Tibial nerve (tissue), 4 donors: Measurements from ENCODE around the gene TSEN34. TPM values are rescaled to one million over a fixed set of nuclear protein-coding genes. Genes with fewer than 3 reads are reported as not detected.
A peak's percentile ranks its signal among the peaks of the same experiment; 100 is the strongest.

Source experiments
- DNase-seq, 2 donors: peaks; one replicate each; pipeline ENCODE4 v3.0.0-alpha.2; 2019; ENCODE audit warnings: low spot score in 2 of 2
- H3K27ac ChIP-seq, 4 donors: fragments of 200-600 bp; sonication (generic) in 3 of 4; one replicate each; pipeline ENCODE4 v1.5.1; 2017 to 2019; ENCODE audit warnings: mild to moderate bottlenecking in 1 of 4
- H3K27me3 ChIP-seq, 2 donors: fragments of 200-600 bp; sonication (generic) in 1 of 2; one replicate each; pipeline versions ENCODE4 v1.5.1 to v1.6.0; 2017 to 2019
- H3K36me3 ChIP-seq, 3 donors: fragments of 200-600 bp; sonication (generic); one replicate each; pipeline ENCODE4 v1.5.1; 2018 to 2019
- H3K4me1 ChIP-seq, 4 donors: fragments of 200-600 bp; sonication (generic) in 3 of 4; one replicate each; pipeline ENCODE4 v1.5.1; 2017 to 2019
- H3K4me3 ChIP-seq, 4 donors: fragments of 200-600 bp; sonication (generic) in 3 of 4; one replicate each; pipeline ENCODE4 v1.5.1; 2017 to 2019; ENCODE audit warnings: mild to moderate bottlenecking in 1 of 4, moderate library complexity in 1 of 4
- H3K9me3 ChIP-seq, 4 donors: fragments of 200-600 bp; sonication (generic) in 3 of 4; one replicate each; pipeline ENCODE4 v1.5.1; 2017 to 2019
- CTCF ChIP-seq, 5 experiments: fragments of 200-600 bp in 3 of 5; fragments of 450-650 bp in 2 of 5; sonication (generic) in 3 of 5; IDR thresholded peaks; one replicate each; pipeline ENCODE4 v1.5.1; 2016 to 2019; ENCODE audit warnings: antibody characterized with exemption in 5 of 5, mild to moderate bottlenecking in 3 of 5, moderate library complexity in 2 of 5
- EP300 ChIP-seq, 2 donors: sonication (generic); formaldehyde crosslinking; IDR thresholded peaks; one replicate each; pipeline ENCODE4 v1.6.1; 2017; ENCODE audit warnings: antibody characterized with exemption in 2 of 2, mild to moderate bottlenecking in 1 of 2
- POLR2A ChIP-seq, 2 donors: fragments of 450-650 bp; IDR thresholded peaks; one replicate each; pipeline ENCODE4 v1.6.1; 2017; ENCODE audit warnings: antibody characterized with exemption in 2 of 2, mild to moderate bottlenecking in 2 of 2, moderate library complexity in 2 of 2
- WGBS, 2 donors: methylation state at CpG; one replicate each; pipeline ENCODE4 v1.1.5; 2018; 5-methylcytosine and 5-hydroxymethylcytosine counted together
- total RNA-seq, 4 donors: library from RNA; depleted of rRNA; stranded (reverse); fragments of >200 nt; gene quantifications; one replicate each; pipeline ENCODE4 v1.1.0, GENCODE V29; 2016

TSEN34 gene
- total RNA-seq, 4 donors from 2014 or later: 37.3 to 70.8 (median 49.6) TPM

- Histone ChIP-seq H3K27ac (no peak overlapping the region), H3K4me1 (peaks cover 0 to 39% (median 28%) of the 10 kb centered on the region in 4 donors)
- no peak for DNase-seq
Observed at GRCh38 chr19:54199401-54199800, 8.3 kb downstream of the TSEN34 start.

GRCh38 chr19:54201172-54201701 is 10.1 kb downstream of the TSEN34 start:
- WGBS, 2 donors: 3 to 5% methylated on average over 11 to 28 of the region's 28 CpGs
- Histone ChIP-seq H3K9me3 (no peaks in the 10 kb centered on the region), H3K27me3 (no peaks in the 10 kb centered on the region), H3K4me1 (peaks cover 0 to 57% (median 34%) of the 10 kb centered on the region in 4 donors), H3K27ac (peak overlapping the region; percentile 93 to 98 (median 95)), H3K36me3 (peaks cover 2 to 55% (median 35%) of the 10 kb centered on the region in 3 donors), H3K4me3 (peak overlapping the region; percentile 66 to 76 (median 73))
- no peak for DNase-seq
- TF ChIP-seq EP300 (IDR thresholded peaks at IDR 0.05) (no peak), POLR2A (IDR thresholded peaks at IDR 0.05) (no peak), CTCF (IDR thresholded peaks at IDR 0.05) (no peak)

More at GRCh38 chr19:54199401-54199800, 8.3 kb downstream of the TSEN34 start:
- Histone ChIP-seq H3K4me3 (no peak overlapping the region), H3K27me3 (no peaks in the 10 kb centered on the region), H3K36me3 (peaks cover 2 to 49% (median 24%) of the 10 kb centered on the region in 3 donors), H3K9me3 (no peaks in the 10 kb centered on the region)
- TF ChIP-seq CTCF (IDR thresholded peaks at IDR 0.05) (no peak), POLR2A (IDR thresholded peaks at IDR 0.05) (no peak), EP300 (IDR thresholded peaks at IDR 0.05) (no peak)
- 92 to 93% methylated on average over 16 of the region's 16 CpGs for WGBS, 2 donors

GRCh38 chr19:54201980-54202379 is 10.9 kb downstream of the TSEN34 start:
- Histone ChIP-seq H3K27ac (no peak overlapping the region), H3K4me1 (peaks cover 0 to 65% (median 34%) of the 10 kb centered on the region in 4 donors), H3K9me3 (no peaks in the 10 kb centered on the region), H3K4me3 (peak overlapping the region in 2 of 4 donors; percentile 72 to 76), H3K36me3 (peaks cover 2 to 62% (median 41%) of the 10 kb centered on the region in 3 donors), H3K27me3 (no peaks in the 10 kb centered on the region)
- DNase-seq: no peak
- TF ChIP-seq CTCF (IDR thresholded peaks at IDR 0.05) (no peak), POLR2A (IDR thresholded peaks at IDR 0.05) (no peak), EP300 (IDR thresholded peaks at IDR 0.05) (no peak)
- WGBS, 2 donors: 74 to 79% methylated on average over 13 of the region's 13 CpGs

- Histone ChIP-seq H3K9me3 (no peaks in the 10 kb centered on the region), H3K36me3 (peaks cover 2 to 69% (median 49%) of the 10 kb centered on the region in 3 donors), H3K27ac (no peak overlapping the region), H3K4me1 (peaks cover 0 to 77% (median 40%) of the 10 kb centered on the region in 4 donors), H3K4me3 (peak overlapping the region in 1 of 4 donors; percentile 8), H3K27me3 (no peaks in the 10 kb centered on the region)
- no peak for DNase-seq
- TF ChIP-seq POLR2A (IDR thresholded peaks at IDR 0.05) (no peak), EP300 (IDR thresholded peaks at IDR 0.05) (no peak), CTCF (IDR thresholded peaks at IDR 0.05) (no peak)
- 65 to 66% methylated on average over 9 of the region's 9 CpGs for WGBS, 2 donors
Observed at GRCh38 chr19:54203151-54203611, 12.1 kb downstream of the TSEN34 start.

- H3K27ac ChIP-seq: peak overlapping the region in 1 of 4 donors; percentile 2
- H3K9me3 ChIP-seq: no peaks in the 10 kb centered on the region
- peaks cover 2 to 75% (median 50%) of the 10 kb centered on the region in 3 donors for H3K36me3 ChIP-seq
- DNase-seq: no peak
- no peak overlapping the region for H3K4me3 ChIP-seq
- H3K27me3 ChIP-seq: no peaks in the 10 kb centered on the region
- H3K4me1 ChIP-seq: peaks cover 0 to 91% (median 55%) of the 10 kb centered on the region in 4 donors
- 70 to 89% methylated on average over 4 of the region's 4 CpGs for whole genome bisulfite sequencing, 2 donors
- TF ChIP-seq CTCF (IDR thresholded peaks at IDR 0.05): no peak
Observed at GRCh38 chr19:54204767-54205468, 13.8 kb downstream of the TSEN34 start.
